Common myeloid progenitor, CD34-positive (primary cell): Measurements from ENCODE around the gene LGALS8.

Source experiments
- CTCF ChIA-PET: fragments of 350-600 bp; sonication (Branson Sonifier 250); formaldehyde crosslinking; loops from one replicate; lab custom pipeline; 2021; ENCODE audit warnings: antibody characterized with exemption; lab: Charles Lee
- POLR2A ChIA-PET: fragments of 350-600 bp; sonication (Branson Sonifier 250); formaldehyde crosslinking; loops from one replicate; lab custom pipeline; 2021; ENCODE audit warnings: antibody characterized with exemption; lab: Charles Lee
- DNase-seq, 3 donors: peaks; one replicate each; pipeline versions ENCODE4 v3.0.0 to v3.0.0-alpha.2; 2013
- H3K27ac ChIP-seq, 2 experiments: 1 replicate in 1 of 2; 2 replicates in 1 of 2; pipeline ENCODE4 v1.7.0; 2013; ENCODE audit warnings: inconsistent platforms in 2 of 2, low read length in 2 of 2, mild to moderate bottlenecking in 2 of 2, low read depth in 1 of 2, moderate library complexity in 1 of 2; ENCODE audit not compliant: severe bottlenecking in 2 of 2, insufficient read depth in 1 of 2, poor library complexity in 1 of 2
- H3K27me3 ChIP-seq, 5 experiments: replicated peaks in 2 of 5; 1 replicate in 3 of 5; 2 replicates in 2 of 5; pipeline versions ENCODE4 v1.6.1 to v1.7.0; 2013; ENCODE audit warnings: low read length in 4 of 5, mild to moderate bottlenecking in 2 of 5, moderate library complexity in 2 of 5, inconsistent platforms in 1 of 5; ENCODE audit not compliant: insufficient read depth in 5 of 5, control insufficient read depth in 4 of 5
- H3K36me3 ChIP-seq, 4 experiments: 1 replicate in 2 of 4; 2 replicates in 2 of 4; pipeline versions ENCODE4 v1.6.1 to v1.7.0; 2013; ENCODE audit warnings: low read length in 3 of 4, control low read depth in 1 of 4, mild to moderate bottlenecking in 1 of 4; ENCODE audit not compliant: control insufficient read depth in 4 of 4, insufficient read depth in 4 of 4
- H3K4me1 ChIP-seq, 4 experiments: 1 replicate in 3 of 4; 2 replicates in 1 of 4; pipeline versions ENCODE4 v1.6.1 to v1.7.1; 2013; ENCODE audit warnings: low read length in 3 of 4, mild to moderate bottlenecking in 3 of 4, control low read depth in 1 of 4, inconsistent platforms in 1 of 4, moderate library complexity in 1 of 4; ENCODE audit not compliant: control insufficient read depth in 4 of 4, insufficient read depth in 4 of 4; ENCODE audit errors: control extremely low read depth in 1 of 4
- H3K4me3 ChIP-seq, 7 experiments: 1 replicate in 4 of 7; 2 replicates in 3 of 7; pipeline versions ENCODE4 v1.5.1 to v1.7.0; 2013; ENCODE audit warnings: mild to moderate bottlenecking in 7 of 7, low read length in 6 of 7, moderate library complexity in 6 of 7, inconsistent platforms in 2 of 7, low read depth in 2 of 7, control low read depth in 1 of 7; ENCODE audit not compliant: insufficient read depth in 4 of 7, control insufficient read depth in 1 of 7; ENCODE audit errors: extremely low read depth in 1 of 7
- H3K9me3 ChIP-seq, 5 experiments: 1 replicate in 4 of 5; 2 replicates in 1 of 5; pipeline versions ENCODE4 v1.6.1 to v1.7.1; 2013; ENCODE audit warnings: low read length in 4 of 5, mild to moderate bottlenecking in 2 of 5, inconsistent platforms in 1 of 5, low read depth in 1 of 5, moderate library complexity in 1 of 5; ENCODE audit not compliant: control insufficient read depth in 4 of 5, insufficient read depth in 2 of 5; ENCODE audit errors: control extremely low read depth in 1 of 5
- WGBS: methylation state at CpG from one replicate; pipeline ENCODE4 v1.1.5; 2013; ENCODE audit not compliant: insufficient coverage; 5-methylcytosine and 5-hydroxymethylcytosine counted together

The LGALS8 gene

GRCh38 chr1:236530286-236530685 is 6.5 kb downstream of the LGALS8 start:
- Histone ChIP-seq H3K4me1 (peaks cover 0 to 7% (median 5%) of the 10 kb centered on the region in 4 experiments), H3K36me3 (peaks cover 6 to 38% (median 23%) of the 10 kb centered on the region in 4 experiments), H3K4me3 (no peak overlapping the region), H3K27ac (no peak overlapping the region), H3K9me3 (no peaks in the 10 kb centered on the region), H3K27me3 (no peaks in the 10 kb centered on the region)
- 100% methylated on average over 1 of the region's 1 CpG for WGBS
- ChIA-PET CTCF (no interaction called here), POLR2A (no interaction called here)
- no peak for DNase-seq

GRCh38 chr1:236530959-236531358 is 7.2 kb downstream of the LGALS8 start:
- H3K4me1 ChIP-seq = peaks cover 0 to 5% (median 4%) of the 10 kb centered on the region in 4 experiments
- CTCF ChIA-PET = no interaction called here
- H3K9me3 ChIP-seq = no peaks in the 10 kb centered on the region
- WGBS = no CpG with 5 or more reads among the region's 5 CpGs
- H3K27ac ChIP-seq = no peak overlapping the region
- H3K4me3 ChIP-seq = no peak overlapping the region
- H3K36me3 ChIP-seq = peaks cover 12 to 42% (median 25%) of the 10 kb centered on the region in 4 experiments
- no peaks in the 10 kb centered on the region for H3K27me3 ChIP-seq
- DNase-seq = peak in 2 of 3 donors; percentile 36 to 46
- POLR2A ChIA-PET = no interaction called here

- H3K9me3 ChIP-seq = no peaks in the 10 kb centered on the region
- POLR2A ChIA-PET = no interaction called here
- no peak for DNase-seq
- CTCF ChIA-PET = no interaction called here
- peak overlapping the region in 1 of 2 experiments; percentile 16 for H3K27ac ChIP-seq
- 100% methylated on average over 4 of the region's 4 CpGs for WGBS
- no peaks in the 10 kb centered on the region for H3K27me3 ChIP-seq
- H3K4me3 ChIP-seq = no peak overlapping the region
- H3K36me3 ChIP-seq = peaks cover 5 to 37% (median 29%) of the 10 kb centered on the region in 4 experiments
- H3K4me1 ChIP-seq = peaks cover 0 to 5% (median 4%) of the 10 kb centered on the region in 4 experiments
Measured at GRCh38 chr1:236532850-236533249, 9.1 kb downstream of the LGALS8 start.

GRCh38 chr1:236534151-236534651 is 10.4 kb downstream of the LGALS8 start:
- POLR2A ChIA-PET = no interaction called here
- DNase-seq = peak in 2 of 3 donors; percentile 34 to 38
- Histone ChIP-seq H3K27me3 (no peaks in the 10 kb centered on the region), H3K36me3 (peaks cover 7 to 49% (median 37%) of the 10 kb centered on the region in 4 experiments), H3K9me3 (no peaks in the 10 kb centered on the region), H3K4me3 (no peak overlapping the region), H3K27ac (no peak overlapping the region), H3K4me1 (peaks cover 0 to 5% (median 4%) of the 10 kb centered on the region in 4 experiments)
- 81% methylated on average over 4 of the region's 4 CpGs for whole genome bisulfite sequencing
- CTCF ChIA-PET = interaction anchor here (1.0 to 1.4 kb wide), 4 partner anchors 8 to 422 kb away, joined by 3 to 5 read pairs (median 3); no protein-coding TSS in a partner anchor

- no CpG with 5 or more reads among the region's 1 CpG for WGBS
- H3K36me3 ChIP-seq = peaks cover 9 to 57% (median 47%) of the 10 kb centered on the region in 4 experiments
- H3K9me3 ChIP-seq = no peaks in the 10 kb centered on the region
- H3K4me1 ChIP-seq = peaks cover 0 to 5% (median 4%) of the 10 kb centered on the region in 4 experiments
- no peaks in the 10 kb centered on the region for H3K27me3 ChIP-seq
- H3K27ac ChIP-seq = no peak overlapping the region
- no peak overlapping the region for H3K4me3 ChIP-seq
- POLR2A ChIA-PET = no interaction called here
- no peak for DNase-seq
- CTCF ChIA-PET = interaction anchor here (1.3 kb wide), 1 partner anchor 9 kb away, joined by 3 read pairs; no protein-coding TSS in a partner anchor
Measured at GRCh38 chr1:236535190-236535589, 11.4 kb downstream of the LGALS8 start.

GRCh38 chr1:236535662-236536161 is 11.9 kb downstream of the LGALS8 start:
- ChIA-PET CTCF (no interaction called here), POLR2A (no interaction called here)
- WGBS = 100% methylated on average over 4 of the region's 6 CpGs

GRCh38 chr1:236536540-236536939 is 12.8 kb downstream of the LGALS8 start:
- H3K27ac ChIP-seq = no peak overlapping the region
- 93% methylated on average over 4 of the region's 5 CpGs for WGBS

More at GRCh38 chr1:236535662-236536161, 11.9 kb downstream of the LGALS8 start:
- Histone ChIP-seq H3K36me3 (peaks cover 9 to 62% (median 52%) of the 10 kb centered on the region in 4 experiments), H3K27me3 (no peaks in the 10 kb centered on the region), H3K4me3 (no peak overlapping the region), H3K27ac (no peak overlapping the region), H3K4me1 (peaks cover 0 to 3% (median under 1%) of the 10 kb centered on the region in 4 experiments), H3K9me3 (no peaks in the 10 kb centered on the region)
- DNase-seq = no peak

More at GRCh38 chr1:236536540-236536939, 12.8 kb downstream of the LGALS8 start:
- DNase-seq = no peak
- CTCF ChIA-PET = no interaction called here
- POLR2A ChIA-PET = no interaction called here
- no peaks in the 10 kb centered on the region for H3K27me3 ChIP-seq
- no peaks in the 10 kb centered on the region for H3K4me1 ChIP-seq
- H3K9me3 ChIP-seq = no peaks in the 10 kb centered on the region
- H3K36me3 ChIP-seq = peaks cover 9 to 68% (median 59%) of the 10 kb centered on the region in 4 experiments
- no peak overlapping the region for H3K4me3 ChIP-seq
